ENCODE data around the gene ULBP3. TPM values are rescaled to one million over a fixed set of nuclear protein-coding genes. Genes with fewer than 3 reads are reported as not detected.

Gene ULBP3
- total RNA-seq, 2 experiments from 2014 or later, result 0.44 TPM; not detected in 1

DNA sequence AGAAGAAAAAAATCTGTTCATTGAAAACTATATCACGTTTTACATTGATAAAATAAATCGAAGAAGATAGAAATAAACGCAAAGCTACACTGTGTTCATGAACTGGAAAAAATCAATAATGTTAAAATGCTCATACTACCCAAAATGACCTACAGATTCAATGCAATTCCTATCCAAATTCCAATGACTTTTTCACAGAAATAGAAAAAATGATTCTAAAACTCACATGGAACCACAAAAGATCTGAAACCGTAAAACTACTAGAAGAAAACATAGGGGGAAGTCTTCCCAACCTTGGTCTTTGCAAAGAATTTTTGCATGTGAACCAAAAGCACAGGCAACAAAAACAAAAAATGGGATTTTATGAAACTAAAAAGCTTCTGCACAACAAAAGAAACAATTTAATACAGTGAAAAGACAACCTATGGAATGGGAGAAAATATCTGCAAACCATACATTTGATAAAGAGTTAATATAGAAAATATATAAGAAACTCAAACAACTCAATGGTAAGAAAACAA, 33.9 kb upstream of the ULBP3 start:
- no peak overlapping the region for H3K4me3 ChIP-seq (ENCODE audit: low read length)
- CTCF ChIA-PET, result no interaction called here
- TF ChIP-seq, protein P1, sequence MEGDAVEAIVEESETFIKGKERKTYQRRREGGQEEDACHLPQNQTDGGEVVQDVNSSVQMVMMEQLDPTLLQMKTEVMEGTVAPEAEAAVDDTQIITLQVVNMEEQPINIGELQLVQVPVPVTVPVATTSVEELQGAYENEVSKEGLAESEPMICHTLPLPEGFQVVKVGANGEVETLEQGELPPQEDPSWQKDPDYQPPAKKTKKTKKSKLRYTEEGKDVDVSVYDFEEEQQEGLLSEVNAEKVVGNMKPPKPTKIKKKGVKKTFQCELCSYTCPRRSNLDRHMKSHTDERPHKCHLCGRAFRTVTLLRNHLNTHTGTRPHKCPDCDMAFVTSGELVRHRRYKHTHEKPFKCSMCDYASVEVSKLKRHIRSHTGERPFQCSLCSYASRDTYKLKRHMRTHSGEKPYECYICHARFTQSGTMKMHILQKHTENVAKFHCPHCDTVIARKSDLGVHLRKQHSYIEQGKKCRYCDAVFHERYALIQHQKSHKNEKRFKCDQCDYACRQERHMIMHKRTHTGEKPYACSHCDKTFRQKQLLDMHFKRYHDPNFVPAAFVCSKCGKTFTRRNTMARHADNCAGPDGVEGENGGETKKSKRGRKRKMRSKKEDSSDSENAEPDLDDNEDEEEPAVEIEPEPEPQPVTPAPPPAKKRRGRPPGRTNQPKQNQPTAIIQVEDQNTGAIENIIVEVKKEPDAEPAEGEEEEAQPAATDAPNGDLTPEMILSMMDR (IDR thresholded peaks at IDR 0.05), result no peak
- Mint-ChIP-seq H3K9me3 (no peaks in the 10 kb centered on the region), H3K27ac (no peak overlapping the region), H3K4me3 (no peak overlapping the region), H3K36me3 (ENCODE audit: low read depth) (no peaks in the 10 kb centered on the region), H3K27me3 (peaks cover 4% of the 10 kb centered on the region), H3K4me1 (ENCODE audit: low read depth) (no peaks in the 10 kb centered on the region)
- peaks cover 0 to 3% of the 10 kb centered on the region in 2 experiments for H3K27me3 ChIP-seq (ENCODE audit: control insufficient read depth in 1 of 2, insufficient read depth in 2 of 2, low read length in 2 of 2)
- POLR2A ChIA-PET, result no interaction called here
- intact Hi-C loops (cut with DNase I, micrococcal nuclease), result no loop called here
- H3K4me1 ChIP-seq (ENCODE audit: insufficient read depth, low read length), result no peaks in the 10 kb centered on the region
- DNase-seq, result no peak
- no peak for ATAC-seq (ENCODE audit: poor library complexity)
- no peaks in the 10 kb centered on the region for H3K36me3 ChIP-seq (ENCODE audit: insufficient read depth, low read length)
- no peaks in the 10 kb centered on the region for H3K9me3 ChIP-seq (ENCODE audit: control insufficient read depth in 1 of 2, insufficient read depth in 1 of 2, low read length in 2 of 2)
- no peak overlapping the region for H3K27ac ChIP-seq (ENCODE audit: low read depth in 1 of 2, low read length in 2 of 2)

DNA sequence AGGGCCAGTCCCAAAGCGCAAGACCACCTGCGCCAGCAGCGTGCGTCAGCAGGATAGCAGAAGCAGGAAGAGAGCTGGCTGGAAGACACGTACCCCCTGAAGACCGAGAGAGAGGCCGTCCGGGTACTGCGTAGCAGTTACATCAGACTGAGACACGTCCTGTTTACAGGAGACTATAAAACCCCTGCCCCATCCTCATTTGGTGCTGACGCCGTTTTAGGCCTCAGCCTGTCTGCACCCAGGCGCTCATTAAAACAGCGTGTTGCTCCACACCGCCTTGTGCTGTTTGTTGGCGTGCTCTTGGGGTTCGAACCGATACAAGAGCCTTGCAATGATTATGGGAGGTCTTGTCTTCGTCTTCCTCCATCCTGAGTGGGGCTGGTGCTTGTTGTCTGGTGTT, 31.8 kb upstream of the ULBP3 start:
- ATAC-seq (ENCODE audit: poor library complexity) (no peak), DNase-seq (no peak)
- Histone ChIP-seq H3K36me3 (ENCODE audit: insufficient read depth, low read length) (no peaks in the 10 kb centered on the region), H3K9me3 (ENCODE audit: control insufficient read depth in 1 of 2, insufficient read depth in 1 of 2, low read length in 2 of 2) (no peaks in the 10 kb centered on the region), H3K4me1 (ENCODE audit: insufficient read depth, low read length) (no peaks in the 10 kb centered on the region), H3K4me3 (ENCODE audit: low read length) (no peak overlapping the region), H3K27me3 (ENCODE audit: control insufficient read depth in 1 of 2, insufficient read depth in 2 of 2, low read length in 2 of 2) (peaks cover 0 to 3% of the 10 kb centered on the region in 2 experiments), H3K27ac (ENCODE audit: low read depth in 1 of 2, low read length in 2 of 2) (no peak overlapping the region)
- ChIA-PET CTCF (no interaction called here), POLR2A (no interaction called here)
- no peak overlapping the region for H3K4me3 Mint-ChIP-seq
- no peaks in the 10 kb centered on the region for H3K9me3 Mint-ChIP-seq
- H3K4me1 Mint-ChIP-seq (ENCODE audit: low read depth), result no peaks in the 10 kb centered on the region
- no peak overlapping the region for H3K27ac Mint-ChIP-seq
- TF ChIP-seq, protein P1 (IDR thresholded peaks at IDR 0.05), result no peak
- intact Hi-C loops (cut with DNase I, micrococcal nuclease), result no loop called here
- no peaks in the 10 kb centered on the region for H3K36me3 Mint-ChIP-seq (ENCODE audit: low read depth)
- H3K27me3 Mint-ChIP-seq, result peaks cover 8% of the 10 kb centered on the region

DNA sequence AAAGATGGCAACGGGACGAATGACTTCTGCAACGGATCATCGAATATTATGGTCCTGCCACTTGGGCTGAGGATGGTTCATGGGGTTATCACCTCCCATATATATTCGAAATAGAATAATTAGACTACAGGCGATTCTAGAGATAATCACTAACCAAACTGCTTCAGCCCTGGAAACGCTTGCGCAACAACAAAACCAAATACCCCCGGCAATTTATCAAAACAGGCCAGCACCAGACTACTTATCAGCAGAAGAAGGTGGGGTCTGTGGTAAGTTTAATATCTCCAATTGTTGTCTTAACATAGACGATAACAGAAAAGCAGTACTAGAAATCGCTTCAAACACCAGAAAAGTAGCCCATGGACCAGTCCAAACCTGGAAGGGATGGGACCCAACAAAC, 31.0 kb upstream of the ULBP3 start:
- H3K27me3 Mint-ChIP-seq, result peaks cover 16% of the 10 kb centered on the region
- TF ChIP-seq, protein P1 (IDR thresholded peaks at IDR 0.05), result no peak
- DNase-seq (no peak), ATAC-seq (ENCODE audit: poor library complexity) (no peak)
- H3K9me3 ChIP-seq (ENCODE audit: control insufficient read depth in 1 of 2, insufficient read depth in 1 of 2, low read length in 2 of 2), result no peaks in the 10 kb centered on the region
- no peaks in the 10 kb centered on the region for H3K36me3 Mint-ChIP-seq (ENCODE audit: low read depth)
- H3K4me3 ChIP-seq (ENCODE audit: low read length), result no peak overlapping the region
- ChIA-PET CTCF (no interaction called here), POLR2A (no interaction called here)
- H3K36me3 ChIP-seq (ENCODE audit: insufficient read depth, low read length), result no peaks in the 10 kb centered on the region
- no peaks in the 10 kb centered on the region for H3K4me1 Mint-ChIP-seq (ENCODE audit: low read depth)
- intact Hi-C loops (cut with DNase I, micrococcal nuclease), result no loop called here
- no peaks in the 10 kb centered on the region for H3K9me3 Mint-ChIP-seq
- H3K27ac ChIP-seq (ENCODE audit: low read depth in 1 of 2, low read length in 2 of 2), result no peak overlapping the region
- H3K27me3 ChIP-seq (ENCODE audit: control insufficient read depth in 1 of 2, insufficient read depth in 2 of 2, low read length in 2 of 2), result peaks cover 0 to 3% of the 10 kb centered on the region in 2 experiments
- H3K27ac Mint-ChIP-seq, result no peak overlapping the region
- no peaks in the 10 kb centered on the region for H3K4me1 ChIP-seq (ENCODE audit: insufficient read depth, low read length)
- no peak overlapping the region for H3K4me3 Mint-ChIP-seq
